ENCODE results near the gene LIN7A. TPM values are rescaled to one million over a fixed set of nuclear protein-coding genes. Genes with fewer than 3 reads are reported as not detected.
A peak's percentile ranks its signal among the peaks of the same experiment; 100 is the strongest.

LIN7A gene
- not detected for polyA plus RNA-seq

- Mint-ChIP-seq H3K4me1 (no peaks in the 10 kb centered on the region), H3K27ac (no peak within 1 kb of the TSS), H3K4me3 (peak within 1 kb of the TSS in 1 of 4 donors; percentile 17), H3K9me3 (peaks cover 0 to 5% (median 0%) of the 10 kb centered on the region in 3 donors), H3K27me3 (peaks cover 15% of the 10 kb centered on the region), H3K36me3 (no peaks in the 10 kb centered on the region)
Measured at GRCh38 chr12:80937391-80938238, at the start of gene LIN7A. Gene LIN7A, minus strand, starts transcription at chr12:80937934. Its CDS starts 212 bp downstream, at chr12:80937722.

GRCh38 chr12:80986224-80986623, 48.5 kb upstream of the LIN7A start:
- H3K9me3 Mint-ChIP-seq, result peaks cover 0 to 6% (median 3%) of the 10 kb centered on the region in 3 donors
- H3K4me1 Mint-ChIP-seq, result no peaks in the 10 kb centered on the region
- H3K36me3 Mint-ChIP-seq, result no peaks in the 10 kb centered on the region
- peak overlapping the region in 1 of 3 donors; percentile 28 for H3K27ac Mint-ChIP-seq
- H3K27me3 Mint-ChIP-seq, result no peaks in the 10 kb centered on the region
- no peak overlapping the region for H3K4me3 Mint-ChIP-seq

- Mint-ChIP-seq H3K9me3 (peaks cover 2 to 13% (median 2%) of the 10 kb centered on the region in 3 donors), H3K27ac (no peak overlapping the region), H3K27me3 (no peaks in the 10 kb centered on the region), H3K4me1 (no peaks in the 10 kb centered on the region), H3K4me3 (no peak overlapping the region), H3K36me3 (no peaks in the 10 kb centered on the region)
Measured at GRCh38 chr12:80979816-80980215, 42.1 kb upstream of the LIN7A start.

- Mint-ChIP-seq H3K9me3 (peaks cover 2 to 13% (median 2%) of the 10 kb centered on the region in 3 donors), H3K27ac (no peak overlapping the region), H3K4me1 (no peaks in the 10 kb centered on the region), H3K27me3 (no peaks in the 10 kb centered on the region), H3K36me3 (no peaks in the 10 kb centered on the region), H3K4me3 (no peak overlapping the region)
Measured at GRCh38 chr12:80979251-80979650, 41.5 kb upstream of the LIN7A start.

- no peak overlapping the region for H3K27ac Mint-ChIP-seq
Measured at GRCh38 chr12:80977346-80977745, 39.6 kb upstream of the LIN7A start.

GRCh38 chr12:80968326-80968725, 30.6 kb upstream of the LIN7A start:
- Mint-ChIP-seq H3K27ac (no peak overlapping the region), H3K4me3 (no peak overlapping the region), H3K36me3 (peaks cover 3% of the 10 kb centered on the region)

More at GRCh38 chr12:80977346-80977745, 39.6 kb upstream of the LIN7A start:
- no peaks in the 10 kb centered on the region for H3K36me3 Mint-ChIP-seq
- no peaks in the 10 kb centered on the region for H3K27me3 Mint-ChIP-seq
- H3K4me1 Mint-ChIP-seq, result no peaks in the 10 kb centered on the region
- peaks cover 2 to 8% (median 2%) of the 10 kb centered on the region in 3 donors for H3K9me3 Mint-ChIP-seq
- no peak overlapping the region for H3K4me3 Mint-ChIP-seq

GRCh38 chr12:80967565-80967964, 29.8 kb upstream of the LIN7A start:
- Mint-ChIP-seq H3K4me1 (no peaks in the 10 kb centered on the region), H3K27me3 (no peaks in the 10 kb centered on the region), H3K36me3 (peaks cover 3% of the 10 kb centered on the region), H3K9me3 (peaks cover 0 to 3% (median 0%) of the 10 kb centered on the region in 3 donors), H3K27ac (no peak overlapping the region), H3K4me3 (no peak overlapping the region)

More at GRCh38 chr12:80968326-80968725, 30.6 kb upstream of the LIN7A start:
- no peaks in the 10 kb centered on the region for H3K27me3 Mint-ChIP-seq
- H3K9me3 Mint-ChIP-seq, result peaks cover 0 to 3% (median 0%) of the 10 kb centered on the region in 3 donors
- H3K4me1 Mint-ChIP-seq, result no peaks in the 10 kb centered on the region

GRCh38 chr12:80966001-80966400, 28.3 kb upstream of the LIN7A start:
- peaks cover 3% of the 10 kb centered on the region for H3K36me3 Mint-ChIP-seq
- no peaks in the 10 kb centered on the region for H3K27me3 Mint-ChIP-seq
- H3K27ac Mint-ChIP-seq, result no peak overlapping the region
- H3K4me1 Mint-ChIP-seq, result peaks cover 0 to 2% (median 0%) of the 10 kb centered on the region in 3 donors
- peaks cover 0 to 3% (median 0%) of the 10 kb centered on the region in 3 donors for H3K9me3 Mint-ChIP-seq
- H3K4me3 Mint-ChIP-seq, result no peak overlapping the region

GRCh38 chr12:80958162-80958561, 20.4 kb upstream of the LIN7A start:
- Mint-ChIP-seq H3K9me3 (peaks cover 0 to 4% (median 0%) of the 10 kb centered on the region in 3 donors), H3K4me3 (no peak overlapping the region), H3K36me3 (no peaks in the 10 kb centered on the region), H3K27me3 (no peaks in the 10 kb centered on the region), H3K27ac (no peak overlapping the region), H3K4me1 (peaks cover 0 to 2% (median 0%) of the 10 kb centered on the region in 3 donors)

GRCh38 chr12:80954857-80955520, 17.3 kb upstream of the LIN7A start:
- H3K27me3 Mint-ChIP-seq, result no peaks in the 10 kb centered on the region
- H3K36me3 Mint-ChIP-seq, result no peaks in the 10 kb centered on the region
- H3K4me3 Mint-ChIP-seq, result no peak overlapping the region
- H3K9me3 Mint-ChIP-seq, result peaks cover 0 to 4% (median 0%) of the 10 kb centered on the region in 3 donors
- no peaks in the 10 kb centered on the region for H3K4me1 Mint-ChIP-seq
- no peak overlapping the region for H3K27ac Mint-ChIP-seq

GRCh38 chr12:80952443-80952842, 14.7 kb upstream of the LIN7A start:
- peaks cover 0 to 4% (median 0%) of the 10 kb centered on the region in 3 donors for H3K9me3 Mint-ChIP-seq
- H3K4me3 Mint-ChIP-seq, result no peak overlapping the region
- H3K27me3 Mint-ChIP-seq, result no peaks in the 10 kb centered on the region
- H3K36me3 Mint-ChIP-seq, result no peaks in the 10 kb centered on the region
- H3K27ac Mint-ChIP-seq, result no peak overlapping the region
- no peaks in the 10 kb centered on the region for H3K4me1 Mint-ChIP-seq

GRCh38 chr12:80946591-80946990, 8.9 kb upstream of the LIN7A start:
- no peak overlapping the region for H3K4me3 Mint-ChIP-seq
- H3K27ac Mint-ChIP-seq, result no peak overlapping the region
- no peaks in the 10 kb centered on the region for H3K9me3 Mint-ChIP-seq
- no peaks in the 10 kb centered on the region for H3K27me3 Mint-ChIP-seq
- no peaks in the 10 kb centered on the region for H3K4me1 Mint-ChIP-seq
- H3K36me3 Mint-ChIP-seq, result no peaks in the 10 kb centered on the region

- peaks cover 0 to 4% (median 0%) of the 10 kb centered on the region in 3 donors for H3K9me3 Mint-ChIP-seq
- H3K36me3 Mint-ChIP-seq, result no peaks in the 10 kb centered on the region
- peaks cover 4% of the 10 kb centered on the region for H3K27me3 Mint-ChIP-seq
- no peaks in the 10 kb centered on the region for H3K4me1 Mint-ChIP-seq
- H3K4me3 Mint-ChIP-seq, result no peak overlapping the region
- no peak overlapping the region for H3K27ac Mint-ChIP-seq
Measured at GRCh38 chr12:80943338-80943737, 5.6 kb upstream of the LIN7A start.

- H3K4me3 Mint-ChIP-seq, result no peak overlapping the region
- peaks cover 0 to 5% (median 0%) of the 10 kb centered on the region in 3 donors for H3K9me3 Mint-ChIP-seq
- H3K27me3 Mint-ChIP-seq, result peaks cover 9% of the 10 kb centered on the region
- H3K27ac Mint-ChIP-seq, result no peak overlapping the region
- no peaks in the 10 kb centered on the region for H3K4me1 Mint-ChIP-seq
- no peaks in the 10 kb centered on the region for H3K36me3 Mint-ChIP-seq
Measured at GRCh38 chr12:80941916-80942315, 4.2 kb upstream of the LIN7A start.

- no peak overlapping the region for H3K27ac Mint-ChIP-seq
- peaks cover 15% of the 10 kb centered on the region for H3K27me3 Mint-ChIP-seq
- H3K9me3 Mint-ChIP-seq, result peaks cover 0 to 5% (median 0%) of the 10 kb centered on the region in 3 donors
- H3K4me1 Mint-ChIP-seq, result no peaks in the 10 kb centered on the region
- no peaks in the 10 kb centered on the region for H3K36me3 Mint-ChIP-seq
- no peak overlapping the region for H3K4me3 Mint-ChIP-seq
Measured at GRCh38 chr12:80939231-80939950, 1.7 kb upstream of the LIN7A start.

All from IgD-negative memory B cell (primary cell).